ENCODE results near the gene KEL. TPM values are rescaled to one million over a fixed set of nuclear protein-coding genes. Genes with fewer than 3 reads are reported as not detected.

Gene KEL
- total and polyA plus RNA-seq, 7 experiments from 2014 or later: 0.11 to 1.5 (median 0.22) TPM; not detected in 2

GRCh38 chr7:142927085-142927745 is 34.9 kb downstream of the KEL start:
- CTCF ChIA-PET: no interaction called here

GRCh38 chr7:142925413-142925812 is 36.8 kb downstream of the KEL start:
- no peak overlapping the region for H3K27ac ChIP-seq (ENCODE audit: low read depth, low read length)
- Mint-ChIP-seq H3K27me3 (peaks cover 0 to 6% (median 0%) of the 10 kb centered on the region in 5 donors), H3K4me3 (no peak overlapping the region), H3K27ac (no peak overlapping the region), H3K9me3 (no peaks in the 10 kb centered on the region), H3K4me1 (peaks cover 0 to 2% (median 0%) of the 10 kb centered on the region in 7 donors), H3K36me3 (no peaks in the 10 kb centered on the region)
- POLR2A ChIA-PET: no interaction called here
- no peak overlapping the region for H3K4me3 ChIP-seq (ENCODE audit: low read length)
- H3K36me3 ChIP-seq (ENCODE audit: control insufficient read depth in 2 of 3, insufficient read depth in 3 of 3, low read length in 3 of 3): no peaks in the 10 kb centered on the region
- DNase-seq: no peak
- no peaks in the 10 kb centered on the region for H3K4me1 ChIP-seq (ENCODE audit: control insufficient read depth in 2 of 2, insufficient read depth in 2 of 2, low read length in 2 of 2)
- CTCF ChIA-PET: no interaction called here
- no peaks in the 10 kb centered on the region for H3K27me3 ChIP-seq (ENCODE audit: control insufficient read depth in 2 of 2, insufficient read depth in 2 of 2, low read length in 2 of 2)
- ATAC-seq: no peak
- intact Hi-C loops (cut with micrococcal nuclease): no loop called here
- no peaks in the 10 kb centered on the region for H3K9me3 ChIP-seq (ENCODE audit: control insufficient read depth in 2 of 3, low read length in 3 of 3)

More at GRCh38 chr7:142927085-142927745, 34.9 kb downstream of the KEL start:
- ATAC-seq (peak; percentile 76), DNase-seq (no peak)
- no peak overlapping the region for H3K4me3 Mint-ChIP-seq
- H3K4me1 Mint-ChIP-seq: peaks cover 0 to 2% (median 0%) of the 10 kb centered on the region in 7 donors
- no peaks in the 10 kb centered on the region for H3K4me1 ChIP-seq (ENCODE audit: control insufficient read depth in 2 of 2, insufficient read depth in 2 of 2, low read length in 2 of 2)
- H3K36me3 Mint-ChIP-seq: no peaks in the 10 kb centered on the region
- H3K9me3 Mint-ChIP-seq: no peaks in the 10 kb centered on the region
- no peaks in the 10 kb centered on the region for H3K36me3 ChIP-seq (ENCODE audit: control insufficient read depth in 2 of 3, insufficient read depth in 3 of 3, low read length in 3 of 3)
- intact Hi-C loops (cut with micrococcal nuclease): no loop called here
- POLR2A ChIA-PET: no interaction called here
- peaks cover 0 to 6% (median 0%) of the 10 kb centered on the region in 5 donors for H3K27me3 Mint-ChIP-seq
- no peaks in the 10 kb centered on the region for H3K27me3 ChIP-seq (ENCODE audit: control insufficient read depth in 2 of 2, insufficient read depth in 2 of 2, low read length in 2 of 2)
- H3K9me3 ChIP-seq (ENCODE audit: control insufficient read depth in 2 of 3, low read length in 3 of 3): no peaks in the 10 kb centered on the region
- H3K27ac Mint-ChIP-seq: no peak overlapping the region
- H3K27ac ChIP-seq (ENCODE audit: low read depth, low read length): no peak overlapping the region
- no peak overlapping the region for H3K4me3 ChIP-seq (ENCODE audit: low read length)

- Mint-ChIP-seq H3K4me1 (peaks cover 0 to 2% (median 0%) of the 10 kb centered on the region in 7 donors), H3K27ac (no peak overlapping the region), H3K9me3 (no peaks in the 10 kb centered on the region), H3K4me3 (no peak overlapping the region), H3K36me3 (no peaks in the 10 kb centered on the region), H3K27me3 (peaks cover 0 to 7% (median 3%) of the 10 kb centered on the region in 5 donors)
- H3K4me3 ChIP-seq (ENCODE audit: low read length): no peak overlapping the region
- H3K27ac ChIP-seq (ENCODE audit: low read depth, low read length): no peak overlapping the region
- intact Hi-C loops (cut with micrococcal nuclease): no loop called here
- no peaks in the 10 kb centered on the region for H3K9me3 ChIP-seq (ENCODE audit: control insufficient read depth in 2 of 3, low read length in 3 of 3)
- no peak for ATAC-seq
- POLR2A ChIA-PET: no interaction called here
- H3K36me3 ChIP-seq (ENCODE audit: control insufficient read depth in 2 of 3, insufficient read depth in 3 of 3, low read length in 3 of 3): no peaks in the 10 kb centered on the region
- CTCF ChIA-PET: interaction anchor here (0.6 kb wide), 1 partner anchor 11 kb away, joined by 3 read pairs; no protein-coding TSS in a partner anchor
- DNase-seq: no peak
- H3K4me1 ChIP-seq (ENCODE audit: control insufficient read depth in 2 of 2, insufficient read depth in 2 of 2, low read length in 2 of 2): no peaks in the 10 kb centered on the region
- H3K27me3 ChIP-seq (ENCODE audit: control insufficient read depth in 2 of 2, insufficient read depth in 2 of 2, low read length in 2 of 2): no peaks in the 10 kb centered on the region
Measured at GRCh38 chr7:142923391-142923790, 38.8 kb downstream of the KEL start.

GRCh38 chr7:142919656-142920055 is 42.5 kb downstream of the KEL start:
- Histone ChIP-seq H3K4me3 (ENCODE audit: low read length) (no peak overlapping the region), H3K27ac (ENCODE audit: low read depth, low read length) (no peak overlapping the region), H3K36me3 (ENCODE audit: control insufficient read depth in 2 of 3, insufficient read depth in 3 of 3, low read length in 3 of 3) (no peaks in the 10 kb centered on the region), H3K27me3 (ENCODE audit: control insufficient read depth in 2 of 2, insufficient read depth in 2 of 2, low read length in 2 of 2) (no peaks in the 10 kb centered on the region), H3K9me3 (ENCODE audit: control insufficient read depth in 2 of 3, low read length in 3 of 3) (no peaks in the 10 kb centered on the region), H3K4me1 (ENCODE audit: control insufficient read depth in 2 of 2, insufficient read depth in 2 of 2, low read length in 2 of 2) (no peaks in the 10 kb centered on the region)
- Mint-ChIP-seq H3K4me1 (no peaks in the 10 kb centered on the region), H3K36me3 (no peaks in the 10 kb centered on the region), H3K27me3 (peaks cover 0 to 12% (median 5%) of the 10 kb centered on the region in 5 donors), H3K9me3 (no peaks in the 10 kb centered on the region), H3K27ac (no peak overlapping the region), H3K4me3 (no peak overlapping the region)
- no peak for DNase-seq
- ATAC-seq: no peak
- intact Hi-C loops (cut with micrococcal nuclease): no loop called here
- ChIA-PET POLR2A (no interaction called here), CTCF (no interaction called here)

- ATAC-seq (no peak), DNase-seq (no peak)
- no peaks in the 10 kb centered on the region for H3K36me3 Mint-ChIP-seq
- H3K27ac Mint-ChIP-seq: peak overlapping the region in 1 of 9 donors; percentile 47
- CTCF ChIA-PET: no interaction called here
- no peaks in the 10 kb centered on the region for H3K36me3 ChIP-seq (ENCODE audit: control insufficient read depth in 2 of 3, insufficient read depth in 3 of 3, low read length in 3 of 3)
- POLR2A ChIA-PET: no interaction called here
- H3K9me3 Mint-ChIP-seq: no peaks in the 10 kb centered on the region
- no peaks in the 10 kb centered on the region for H3K4me1 Mint-ChIP-seq
- H3K4me3 ChIP-seq (ENCODE audit: low read length): no peak overlapping the region
- no peaks in the 10 kb centered on the region for H3K9me3 ChIP-seq (ENCODE audit: control insufficient read depth in 2 of 3, low read length in 3 of 3)
- H3K27me3 Mint-ChIP-seq: peaks cover 0 to 13% (median 6%) of the 10 kb centered on the region in 5 donors
- H3K27me3 ChIP-seq (ENCODE audit: control insufficient read depth in 2 of 2, insufficient read depth in 2 of 2, low read length in 2 of 2): no peaks in the 10 kb centered on the region
- H3K4me1 ChIP-seq (ENCODE audit: control insufficient read depth in 2 of 2, insufficient read depth in 2 of 2, low read length in 2 of 2): no peaks in the 10 kb centered on the region
- H3K27ac ChIP-seq (ENCODE audit: low read depth, low read length): no peak overlapping the region
- H3K4me3 Mint-ChIP-seq: no peak overlapping the region
- intact Hi-C loops (cut with micrococcal nuclease): no loop called here
Measured at GRCh38 chr7:142918901-142919300, 43.3 kb downstream of the KEL start.

- ChIA-PET CTCF (no interaction called here), POLR2A (no interaction called here)
- intact Hi-C loops (cut with micrococcal nuclease): no loop called here
- H3K4me1 Mint-ChIP-seq: no peaks in the 10 kb centered on the region
- no peak for DNase-seq
- H3K27ac Mint-ChIP-seq: no peak overlapping the region
- H3K36me3 Mint-ChIP-seq: no peaks in the 10 kb centered on the region
- Histone ChIP-seq H3K4me3 (ENCODE audit: low read length) (no peak overlapping the region), H3K36me3 (ENCODE audit: control insufficient read depth in 2 of 3, insufficient read depth in 3 of 3, low read length in 3 of 3) (no peaks in the 10 kb centered on the region), H3K9me3 (ENCODE audit: control insufficient read depth in 2 of 3, low read length in 3 of 3) (no peaks in the 10 kb centered on the region), H3K27ac (ENCODE audit: low read depth, low read length) (no peak overlapping the region), H3K4me1 (ENCODE audit: control insufficient read depth in 2 of 2, insufficient read depth in 2 of 2, low read length in 2 of 2) (no peaks in the 10 kb centered on the region), H3K27me3 (ENCODE audit: control insufficient read depth in 2 of 2, insufficient read depth in 2 of 2, low read length in 2 of 2) (no peaks in the 10 kb centered on the region)
- ATAC-seq: no peak
- H3K4me3 Mint-ChIP-seq: no peak overlapping the region
- no peaks in the 10 kb centered on the region for H3K9me3 Mint-ChIP-seq
- peaks cover 5 to 14% (median 7%) of the 10 kb centered on the region in 5 donors for H3K27me3 Mint-ChIP-seq
Measured at GRCh38 chr7:142917447-142917846, 44.7 kb downstream of the KEL start.

GRCh38 chr7:142916508-142916907 is 45.7 kb downstream of the KEL start:
- no peak for DNase-seq
- Histone ChIP-seq H3K27me3 (ENCODE audit: control insufficient read depth in 2 of 2, insufficient read depth in 2 of 2, low read length in 2 of 2) (no peaks in the 10 kb centered on the region), H3K4me1 (ENCODE audit: control insufficient read depth in 2 of 2, insufficient read depth in 2 of 2, low read length in 2 of 2) (no peaks in the 10 kb centered on the region), H3K36me3 (ENCODE audit: control insufficient read depth in 2 of 3, insufficient read depth in 3 of 3, low read length in 3 of 3) (no peaks in the 10 kb centered on the region), H3K4me3 (ENCODE audit: low read length) (no peak overlapping the region), H3K27ac (ENCODE audit: low read depth, low read length) (no peak overlapping the region), H3K9me3 (ENCODE audit: control insufficient read depth in 2 of 3, low read length in 3 of 3) (no peaks in the 10 kb centered on the region)
- no peak for ATAC-seq
- no peaks in the 10 kb centered on the region for H3K4me1 Mint-ChIP-seq
- ChIA-PET CTCF (interaction anchor here (1.4 kb wide), 1 partner anchor 18 kb away, joined by 4 read pairs; no protein-coding TSS in a partner anchor), POLR2A (interaction anchor here (0.6 kb wide), 1 partner anchor 84 kb away, joined by 3 read pairs; no protein-coding TSS in a partner anchor)
- H3K27me3 Mint-ChIP-seq: peaks cover 9 to 19% (median 14%) of the 10 kb centered on the region in 5 donors
- intact Hi-C loops (cut with micrococcal nuclease): no loop called here
- no peak overlapping the region for H3K27ac Mint-ChIP-seq
- H3K4me3 Mint-ChIP-seq: no peak overlapping the region
- H3K9me3 Mint-ChIP-seq: no peaks in the 10 kb centered on the region
- no peaks in the 10 kb centered on the region for H3K36me3 Mint-ChIP-seq
